NCI-H345 (cell line): ENCODE measurements around the gene WNT6.

Source experiments
- DNase-seq: peaks from one replicate; lab custom pipeline; 2025; lab: John Stamatoyannopoulos, UW

The WNT6 gene

GRCh38 chr2:218859556-218859987, at the start of gene WNT6:
WNT6 (plus strand) TSS chr2:218859805; CDS start chr2:218860038, 233 bp downstream.
- peak; percentile 12 for DNase-seq

GRCh38 chr2:218810256-218810655, 49.3 kb upstream of the WNT6 start:
- no peak for DNase-seq

DNA sequence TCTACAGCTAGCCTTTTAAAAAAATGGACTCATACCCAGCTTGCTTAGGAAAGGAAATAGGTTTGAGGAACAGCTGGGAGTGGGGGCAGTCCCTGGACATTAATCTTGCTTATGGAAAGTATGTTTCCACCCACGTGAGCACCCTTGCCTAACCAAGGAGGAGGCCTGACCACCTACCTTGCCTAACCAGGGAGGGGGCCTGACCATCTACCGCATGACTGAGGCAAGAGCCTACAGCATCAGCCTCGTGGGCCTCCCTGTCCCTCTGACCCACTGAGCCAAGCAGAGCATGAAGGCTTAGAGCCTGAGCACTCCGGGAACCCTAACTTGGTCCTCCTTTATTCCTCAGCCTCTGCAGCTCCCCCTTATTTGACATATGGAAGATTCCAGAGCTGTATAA, 48.2 kb upstream of the WNT6 start:
- no peak for DNase-seq

DNA sequence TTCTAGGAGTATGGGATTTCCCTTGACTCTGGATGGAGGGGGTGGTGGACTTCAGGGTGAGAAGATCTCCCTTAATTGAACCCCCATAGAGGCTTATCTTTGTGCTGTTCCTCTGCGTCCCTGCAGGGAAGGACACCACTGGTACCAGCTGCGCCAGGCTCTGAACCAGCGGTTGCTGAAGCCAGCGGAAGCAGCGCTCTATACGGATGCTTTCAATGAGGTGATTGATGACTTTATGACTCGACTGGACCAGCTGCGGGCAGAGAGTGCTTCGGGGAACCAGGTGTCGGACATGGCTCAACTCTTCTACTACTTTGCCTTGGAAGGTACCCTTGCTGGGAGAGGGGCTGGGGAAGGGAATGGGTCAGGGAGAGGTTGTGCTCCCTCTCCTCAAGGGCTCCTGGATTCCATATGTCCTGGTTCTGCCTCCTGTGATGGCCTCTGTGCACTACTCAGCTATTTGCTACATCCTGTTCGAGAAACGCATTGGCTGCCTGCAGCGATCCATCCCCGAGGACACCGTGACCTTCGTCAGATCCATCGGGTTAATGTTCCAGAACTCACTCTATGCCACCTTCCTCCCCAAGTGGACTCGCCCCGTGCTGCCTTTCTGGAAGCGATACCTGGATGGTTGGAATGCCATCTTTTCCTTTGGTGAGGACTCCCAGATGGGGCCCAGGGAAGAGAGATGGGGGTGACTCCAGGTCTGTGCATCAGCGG, 47.3 kb upstream of the WNT6 start:
- DNase-seq: no peak

DNA sequence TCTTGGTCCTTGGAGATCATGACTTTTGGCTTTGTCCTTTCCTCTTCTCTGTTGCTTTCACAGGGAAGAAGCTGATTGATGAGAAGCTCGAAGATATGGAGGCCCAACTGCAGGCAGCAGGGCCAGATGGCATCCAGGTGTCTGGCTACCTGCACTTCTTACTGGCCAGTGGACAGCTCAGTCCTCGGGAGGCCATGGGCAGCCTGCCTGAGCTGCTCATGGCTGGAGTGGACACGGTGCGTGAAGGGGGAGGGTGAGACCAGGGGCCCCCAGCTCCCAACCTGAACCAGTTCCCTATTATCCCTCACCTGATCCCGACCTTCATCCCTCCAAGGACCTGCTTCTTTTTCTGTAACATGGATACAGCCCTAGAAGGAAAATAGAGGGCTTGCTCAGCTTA, 46.7 kb upstream of the WNT6 start:
- no peak for DNase-seq

- no peak for DNase-seq
These were observed 45.7 kb upstream of the WNT6 start for GRCh38 chr2:218813771-218814460.

DNA sequence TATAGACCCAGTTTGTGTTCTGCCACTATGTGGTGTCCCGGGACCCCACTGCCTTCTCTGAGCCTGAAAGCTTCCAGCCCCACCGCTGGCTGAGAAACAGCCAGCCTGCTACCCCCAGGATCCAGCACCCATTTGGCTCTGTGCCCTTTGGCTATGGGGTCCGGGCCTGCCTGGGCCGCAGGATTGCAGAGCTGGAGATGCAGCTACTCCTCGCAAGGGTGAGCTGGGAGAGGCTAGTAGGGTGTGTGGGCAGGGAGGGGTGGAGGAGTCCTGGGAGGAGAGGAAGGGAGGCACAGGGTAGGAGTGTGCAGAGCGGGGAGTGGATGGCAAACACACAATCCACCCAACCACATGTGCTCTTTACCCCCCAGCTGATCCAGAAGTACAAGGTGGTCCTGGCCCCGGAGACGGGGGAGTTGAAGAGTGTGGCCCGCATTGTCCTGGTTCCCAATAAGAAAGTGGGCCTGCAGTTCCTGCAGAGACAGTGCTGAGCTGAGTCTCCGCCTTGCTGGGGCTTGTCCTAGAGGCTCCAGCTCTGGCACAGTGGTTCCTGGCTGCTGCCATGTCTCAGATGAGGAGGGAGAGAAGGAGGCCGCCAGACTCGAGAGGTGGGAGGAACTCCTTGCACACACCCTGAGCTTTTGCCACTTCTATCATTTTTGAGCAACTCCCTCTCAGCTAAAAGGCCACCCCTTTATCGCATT, 44.9 kb upstream of the WNT6 start:
- no peak for DNase-seq

DNA sequence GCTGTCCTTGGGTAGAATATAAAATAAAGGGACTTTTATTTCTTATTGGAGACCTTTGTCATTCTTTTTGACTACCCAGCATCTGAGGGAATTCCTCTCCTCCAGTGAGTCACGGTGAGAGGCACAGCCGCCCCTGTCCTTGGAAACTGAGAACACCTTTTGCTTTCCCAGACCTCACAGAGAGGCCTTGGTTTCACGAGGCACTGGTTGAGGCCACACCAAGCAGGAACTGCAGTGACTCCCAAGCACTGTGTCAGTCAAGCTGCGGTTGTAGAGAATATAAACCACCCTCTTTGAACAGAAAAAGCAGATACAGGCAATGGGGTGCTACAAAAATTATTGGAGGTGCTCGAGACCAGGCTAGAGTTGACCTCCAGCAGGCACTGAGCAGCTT, 44.4 kb upstream of the WNT6 start:
- DNase-seq: no peak

DNA sequence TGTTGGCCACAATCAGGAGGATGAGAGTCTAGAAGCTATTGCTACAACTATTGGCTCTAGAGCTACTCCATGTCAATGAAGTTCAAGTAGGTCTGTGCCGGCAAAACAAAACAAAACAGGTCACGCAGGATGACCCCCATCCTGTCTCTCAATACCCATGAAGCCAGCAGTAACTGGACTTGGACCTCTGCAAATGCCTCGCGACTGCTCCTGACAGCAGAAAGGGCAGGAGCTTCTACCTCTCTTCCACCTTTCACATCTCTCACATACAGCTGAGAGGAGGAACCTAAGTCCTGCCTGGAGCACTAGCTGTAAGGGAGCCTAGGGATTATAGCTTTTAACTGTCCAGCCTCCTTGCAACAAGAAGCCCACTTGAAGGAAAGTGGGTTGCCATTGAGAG, 44.0 kb upstream of the WNT6 start:
- no peak for DNase-seq

GRCh38 chr2:218816561-218817011, 43.0 kb upstream of the WNT6 start:
- no peak for DNase-seq

DNA sequence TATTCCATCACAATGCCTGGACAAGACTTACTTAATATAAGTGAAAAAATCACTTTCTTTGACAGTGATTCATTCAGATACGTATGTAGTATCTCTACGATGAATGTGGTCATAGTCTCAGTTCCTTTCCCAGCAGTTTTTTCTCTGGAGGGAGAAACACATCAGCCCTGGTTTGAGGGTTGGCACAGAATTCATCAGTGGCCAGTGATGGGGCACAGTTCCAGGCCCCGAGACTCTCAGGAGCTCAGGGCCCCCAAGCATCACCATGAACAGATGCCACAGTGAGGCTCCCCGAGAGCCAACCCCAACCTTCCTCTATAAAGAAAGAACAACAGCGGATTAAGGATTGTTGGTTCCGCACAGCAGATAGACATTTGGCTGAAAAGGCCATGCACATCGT, 40.5 kb upstream of the WNT6 start:
- no peak for DNase-seq

- no peak for DNase-seq
These were observed 38.7 kb upstream of the WNT6 start for GRCh38 chr2:218820746-218821369.

DNA sequence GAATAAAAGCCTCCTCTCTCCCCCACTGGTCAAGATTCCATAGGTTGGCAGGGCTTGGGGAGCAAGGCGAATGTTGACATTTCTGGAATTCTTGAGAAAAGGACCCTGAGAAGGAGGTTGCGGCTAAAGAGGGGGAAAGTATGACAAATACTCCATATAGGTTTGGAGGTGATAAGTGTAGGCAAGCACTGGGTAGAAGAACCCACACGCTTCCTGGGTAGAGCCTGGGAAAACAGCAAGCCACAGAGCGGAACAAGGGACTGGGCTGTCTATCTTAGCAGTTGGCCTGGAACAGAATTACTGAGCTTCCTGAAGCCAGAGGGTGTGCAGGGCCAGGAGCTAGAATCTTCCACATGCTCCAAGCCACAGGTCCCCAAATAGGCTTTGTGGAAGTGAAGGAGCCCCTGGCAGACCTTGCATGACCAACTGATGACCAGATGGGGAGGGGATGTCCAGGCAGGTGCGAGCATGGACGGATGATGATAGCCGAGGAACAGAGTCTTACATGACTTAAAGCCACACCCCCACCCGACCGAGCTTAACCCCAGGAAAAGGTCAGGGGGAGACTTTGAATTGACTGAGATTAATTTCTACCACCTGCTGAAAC, 37.9 kb upstream of the WNT6 start:
- no peak for DNase-seq

GRCh38 chr2:218822622-218823021, 37.0 kb upstream of the WNT6 start:
- no peak for DNase-seq

- no peak for DNase-seq
These were observed 36.3 kb upstream of the WNT6 start for GRCh38 chr2:218823196-218823855.

- DNase-seq: no peak
These were observed 35.6 kb upstream of the WNT6 start for GRCh38 chr2:218824004-218824403.

DNA sequence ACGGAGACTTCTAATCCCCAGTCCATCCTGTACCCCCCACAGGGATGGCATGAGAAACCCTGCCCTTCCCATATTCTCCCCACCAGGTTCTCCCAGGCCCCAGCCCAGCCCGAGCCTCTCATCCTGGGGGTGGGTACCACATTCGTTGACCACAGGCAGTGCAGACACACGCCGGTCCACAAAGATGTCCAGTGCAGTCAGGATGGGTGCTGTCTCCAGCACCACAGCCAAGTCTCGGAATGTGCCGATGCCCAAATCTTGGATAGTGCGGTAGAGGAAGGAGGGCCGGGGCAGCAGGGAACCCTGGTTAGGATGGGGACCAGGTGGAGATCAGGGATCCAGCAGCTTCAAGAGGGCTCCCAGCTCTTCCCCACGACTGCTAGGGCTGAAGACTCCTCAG, 32.8 kb upstream of the WNT6 start:
- DNase-seq: no peak

DNA sequence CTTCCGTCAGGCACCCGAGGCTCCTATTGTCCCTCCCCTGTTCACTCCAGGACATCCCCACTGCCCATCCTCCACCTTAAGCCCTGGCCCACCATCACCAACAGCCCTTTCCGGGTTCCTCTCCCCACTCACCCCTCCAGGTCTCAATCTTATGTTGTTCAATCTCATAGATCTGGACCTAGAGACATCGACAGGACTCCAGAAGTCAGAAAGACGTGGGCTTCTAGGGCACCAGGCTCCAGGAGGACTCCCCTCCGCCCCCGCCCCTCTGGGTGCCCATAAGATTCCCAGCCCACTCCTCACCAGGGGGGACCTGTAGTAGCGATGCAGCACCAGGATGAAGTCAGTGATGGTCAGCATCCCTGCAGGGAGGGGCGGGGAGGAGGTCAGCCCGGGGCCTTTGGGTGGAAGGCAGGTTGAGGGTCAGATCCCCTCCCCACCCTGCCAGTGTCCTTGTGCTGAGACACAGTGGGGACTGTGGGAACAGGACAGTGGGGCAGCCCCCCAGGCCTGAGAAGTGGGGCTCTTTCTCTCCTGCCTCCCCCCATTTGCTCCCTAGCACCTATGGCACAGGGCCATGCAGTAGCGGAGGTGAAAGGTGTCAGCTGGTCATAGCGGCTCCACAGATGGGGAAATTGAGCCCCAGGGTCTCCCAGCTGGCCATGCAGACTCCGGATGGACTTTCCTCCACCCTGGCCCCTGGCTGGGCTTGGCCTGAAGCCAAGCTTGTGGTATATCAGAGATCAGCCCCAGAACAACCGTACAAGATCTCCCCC, 31.7 kb upstream of the WNT6 start:
- DNase-seq: no peak

- no peak for DNase-seq
These were observed 31.2 kb upstream of the WNT6 start for GRCh38 chr2:218828477-218828778.

- DNase-seq: peak; percentile 59
These were observed 29.6 kb upstream of the WNT6 start for GRCh38 chr2:218829868-218830451.
